ENCODE measurements around the gene TMEM175. TPM values are rescaled to one million over a fixed set of nuclear protein-coding genes. Genes with fewer than 3 reads are reported as not detected.

TMEM175 gene
- total RNA-seq, 1 donor: 13.8 TPM

DNA sequence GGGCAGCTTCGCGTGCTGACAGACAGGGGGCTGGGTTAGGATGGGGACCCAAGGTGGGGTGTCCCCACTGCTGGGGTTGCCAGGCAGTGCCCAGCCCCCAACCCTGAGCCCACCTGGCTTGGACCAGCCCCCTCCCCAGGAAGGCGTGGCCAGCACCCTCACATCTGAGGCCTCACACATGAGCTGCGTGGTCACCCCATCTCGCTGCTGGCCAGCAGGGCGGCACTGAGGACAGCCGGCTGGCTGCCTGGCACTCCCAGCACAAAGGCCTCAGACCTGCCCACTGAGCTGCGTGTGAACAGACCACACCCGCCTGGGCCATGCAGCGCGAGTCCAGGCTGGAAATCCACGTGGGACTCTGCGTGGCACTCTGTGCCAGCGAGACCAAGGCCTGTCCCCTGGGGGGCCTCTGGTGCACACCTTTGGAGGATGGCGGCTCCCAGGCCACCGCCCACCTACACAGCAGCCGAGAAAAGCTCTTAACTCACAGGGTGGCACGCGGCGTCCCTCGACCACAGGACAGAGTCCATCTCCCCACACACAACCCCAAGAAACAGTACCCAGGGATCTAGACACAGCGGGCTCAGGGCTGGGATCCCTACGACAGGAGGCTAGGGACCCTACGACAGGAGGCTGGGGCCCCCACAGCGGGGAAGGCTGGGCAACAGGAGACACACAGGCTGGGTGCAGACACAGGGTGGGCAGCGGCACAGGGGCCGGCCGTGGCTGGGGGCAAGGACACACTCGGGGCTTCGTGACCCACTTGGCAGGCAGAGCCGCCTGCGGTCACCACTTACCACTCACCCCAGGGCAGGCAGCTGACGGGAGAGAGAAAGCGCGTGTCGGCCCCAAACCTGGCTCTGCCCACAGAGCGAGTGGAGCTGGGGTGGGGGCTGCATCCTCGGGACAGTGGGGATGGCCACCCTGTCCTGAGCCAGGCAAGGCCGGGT is 31.3 kb downstream of the TMEM175 start:
- DNase-seq (ENCODE audit: low read depth): no peak

DNA sequence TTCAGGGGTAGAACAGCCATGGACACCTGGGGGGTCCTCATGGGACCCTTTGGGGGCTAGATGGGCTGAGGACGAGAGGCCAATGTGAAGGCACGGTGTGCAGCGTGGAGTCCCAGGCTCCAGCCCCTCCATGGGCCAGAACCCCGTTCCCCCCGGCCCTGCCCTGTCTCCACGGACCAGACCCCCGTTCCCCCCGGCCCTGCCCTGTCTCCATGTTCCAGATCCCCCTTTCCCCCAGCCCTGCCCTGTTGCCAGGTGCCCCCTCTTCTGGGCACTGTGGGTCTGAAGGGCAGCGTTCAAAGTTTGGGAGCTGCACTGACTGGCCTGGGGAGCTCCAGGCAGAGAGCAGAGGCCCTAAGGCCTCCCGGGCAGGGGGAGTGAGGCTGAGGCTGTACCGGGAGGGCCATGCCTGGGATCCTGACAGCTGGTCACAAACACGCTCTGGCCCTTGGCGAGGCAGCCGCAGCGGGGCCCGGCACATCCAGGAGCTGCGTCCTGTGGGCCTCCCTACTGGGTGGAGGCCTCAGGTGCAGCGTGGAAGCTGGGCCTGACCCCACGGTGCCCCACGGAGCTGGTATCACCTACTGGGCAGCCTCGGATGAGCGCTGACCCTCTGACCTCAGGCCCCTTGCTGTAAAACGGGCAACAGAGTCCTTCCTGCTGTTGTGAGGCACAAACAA is 32.2 kb downstream of the TMEM175 start:
- TF ChIP-seq, protein P1, sequence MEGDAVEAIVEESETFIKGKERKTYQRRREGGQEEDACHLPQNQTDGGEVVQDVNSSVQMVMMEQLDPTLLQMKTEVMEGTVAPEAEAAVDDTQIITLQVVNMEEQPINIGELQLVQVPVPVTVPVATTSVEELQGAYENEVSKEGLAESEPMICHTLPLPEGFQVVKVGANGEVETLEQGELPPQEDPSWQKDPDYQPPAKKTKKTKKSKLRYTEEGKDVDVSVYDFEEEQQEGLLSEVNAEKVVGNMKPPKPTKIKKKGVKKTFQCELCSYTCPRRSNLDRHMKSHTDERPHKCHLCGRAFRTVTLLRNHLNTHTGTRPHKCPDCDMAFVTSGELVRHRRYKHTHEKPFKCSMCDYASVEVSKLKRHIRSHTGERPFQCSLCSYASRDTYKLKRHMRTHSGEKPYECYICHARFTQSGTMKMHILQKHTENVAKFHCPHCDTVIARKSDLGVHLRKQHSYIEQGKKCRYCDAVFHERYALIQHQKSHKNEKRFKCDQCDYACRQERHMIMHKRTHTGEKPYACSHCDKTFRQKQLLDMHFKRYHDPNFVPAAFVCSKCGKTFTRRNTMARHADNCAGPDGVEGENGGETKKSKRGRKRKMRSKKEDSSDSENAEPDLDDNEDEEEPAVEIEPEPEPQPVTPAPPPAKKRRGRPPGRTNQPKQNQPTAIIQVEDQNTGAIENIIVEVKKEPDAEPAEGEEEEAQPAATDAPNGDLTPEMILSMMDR (IDR thresholded peaks at IDR 0.05; ENCODE audit: insufficient read depth, low read length): no peak
- DNase-seq (ENCODE audit: low read depth): no peak
- no peak overlapping the region for H3K4me3 ChIP-seq (ENCODE audit: low read depth, low read length)

More for the DNA sequence above, 31.3 kb downstream of the TMEM175 start:
- no peak overlapping the region for H3K4me3 ChIP-seq (ENCODE audit: low read depth, low read length)
- TF ChIP-seq, protein P1 (IDR thresholded peaks at IDR 0.05; ENCODE audit: insufficient read depth, low read length): no peak

DNA sequence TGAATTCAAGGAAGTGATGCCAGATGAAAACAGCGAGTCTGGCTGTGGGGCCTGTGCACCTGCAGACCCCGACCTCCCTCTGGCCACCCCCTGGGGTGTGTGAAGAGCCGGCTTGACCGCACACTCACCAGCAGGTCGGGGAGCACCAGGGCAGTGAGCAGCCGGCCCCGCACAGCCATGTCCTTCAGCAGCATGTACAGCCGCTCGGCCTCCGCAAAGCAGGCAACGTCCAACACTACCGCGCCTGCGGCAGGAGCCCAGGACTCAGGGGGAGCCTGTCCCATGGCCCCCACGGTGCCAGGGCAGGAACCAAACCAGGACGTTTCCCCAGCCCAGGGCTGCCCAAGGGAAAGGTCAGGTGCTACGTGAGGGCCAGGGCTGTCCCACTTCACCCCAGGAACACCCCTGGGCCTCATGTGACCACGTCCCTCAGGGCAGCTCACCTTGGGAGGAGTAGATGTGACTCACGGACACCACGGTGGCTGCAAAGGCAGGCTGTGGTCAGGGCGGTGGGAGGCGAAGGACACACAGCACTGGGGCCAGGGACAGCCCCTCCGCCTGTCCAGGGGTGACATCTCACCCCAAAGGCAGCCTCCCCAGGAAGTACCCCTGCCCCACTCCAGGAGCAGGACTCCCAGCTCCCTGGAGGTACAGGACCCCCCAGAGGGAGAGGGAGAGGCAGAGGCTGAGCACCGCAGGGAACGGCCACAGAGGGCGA is 32.9 kb downstream of the TMEM175 start:
- TF ChIP-seq, protein P1 (IDR thresholded peaks at IDR 0.05; ENCODE audit: insufficient read depth, low read length): no peak
- no peak overlapping the region for H3K4me3 ChIP-seq (ENCODE audit: low read depth, low read length)
- DNase-seq (ENCODE audit: low read depth): no peak

DNA sequence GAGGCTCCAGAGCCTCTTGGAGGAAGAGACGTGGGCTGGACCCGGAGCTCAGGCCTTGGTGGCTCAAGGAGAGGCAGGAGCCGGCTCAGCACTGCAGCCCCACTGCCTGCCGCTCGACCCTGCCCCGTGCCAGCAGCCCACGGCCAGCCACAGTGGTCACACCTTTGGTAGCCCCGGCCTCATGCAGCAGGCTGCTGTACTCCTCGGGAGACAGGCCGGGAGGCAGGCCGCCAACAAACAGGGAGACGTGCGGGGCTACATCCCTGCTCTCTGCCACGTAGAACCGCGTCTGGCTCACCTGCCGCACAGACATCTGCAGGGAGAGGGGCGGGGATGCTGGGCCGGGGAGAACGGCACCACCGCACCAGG is 33.5 kb downstream of the TMEM175 start:
- DNase-seq (ENCODE audit: low read depth): no peak
- TF ChIP-seq, protein P1 (IDR thresholded peaks at IDR 0.05; ENCODE audit: insufficient read depth, low read length): no peak
- H3K4me3 ChIP-seq (ENCODE audit: low read depth, low read length): no peak overlapping the region

DNA sequence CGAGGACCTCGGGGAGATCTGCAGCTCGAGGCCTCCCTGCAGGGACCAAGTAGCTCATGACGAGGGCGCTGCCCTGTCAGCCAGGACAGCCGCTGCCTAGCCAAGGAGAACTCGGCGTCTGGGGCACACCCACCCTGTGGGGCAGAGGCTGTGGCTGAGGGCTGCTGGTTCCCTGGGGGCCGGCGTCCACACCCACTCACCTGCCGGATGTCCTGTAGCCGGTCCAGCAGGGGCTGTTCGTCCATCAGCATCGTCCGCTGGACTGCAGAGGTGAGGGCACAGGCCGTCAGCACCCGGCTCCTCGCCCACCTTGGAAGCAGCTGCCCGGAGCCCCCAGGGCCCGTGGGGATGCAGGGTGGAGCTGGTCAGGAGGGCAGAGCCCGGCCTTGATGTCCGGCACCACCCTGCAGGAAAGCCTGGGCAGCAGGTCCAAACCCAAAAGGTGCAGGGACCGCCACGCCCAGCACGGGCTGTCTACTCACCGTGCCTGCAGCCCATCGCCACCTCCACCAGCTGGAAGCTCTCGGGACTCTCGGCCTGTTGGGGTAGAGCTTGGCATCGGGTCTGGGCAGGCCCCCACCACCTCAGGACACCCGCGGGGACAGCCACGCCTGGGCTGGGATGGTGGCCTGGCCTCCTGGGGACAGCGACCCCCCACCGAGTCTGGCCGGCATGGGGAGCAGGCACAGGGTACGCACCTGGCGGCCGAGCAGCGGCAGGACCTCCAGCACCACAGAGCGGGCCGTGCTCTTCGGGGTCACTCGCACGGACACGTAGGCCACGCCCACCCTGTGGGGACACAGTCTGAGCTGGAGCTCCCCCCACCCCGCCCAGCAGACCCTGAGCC is 34.2 kb downstream of the TMEM175 start:
- no peak for DNase-seq (ENCODE audit: low read depth)
- no peak overlapping the region for H3K4me3 ChIP-seq (ENCODE audit: low read depth, low read length)
- TF ChIP-seq, protein P1 (IDR thresholded peaks at IDR 0.05; ENCODE audit: insufficient read depth, low read length): no peak

All from fibroblast of the aortic adventitia (primary cell).